DOHH2 (cell line): ENCODE data around the gene DIP2C.

Experiments used
- H3F3A ChIP-seq: fragments of 200-600 bp; sonication (generic), shearing (Covaris generic); 2 replicates; pipeline ENCODE4 v1.6.0; 2016; ENCODE audit warnings: antibody characterized with exemption, mild to moderate bottlenecking; ENCODE audit not compliant: control insufficient read depth, insufficient read depth
- H3K27ac ChIP-seq: fragments of 200-600 bp; sonication (generic); 2 replicates; pipeline ENCODE4 v1.5.1; 2014; ENCODE audit warnings: low read depth, mild to moderate bottlenecking, low read length, moderate library complexity
- H3K27me3 ChIP-seq: fragments of 200-600 bp; sonication (generic); 2 replicates; pipeline ENCODE4 v1.6.1; 2014; ENCODE audit warnings: mild to moderate bottlenecking, low read length, mixed read lengths; ENCODE audit not compliant: control insufficient read depth
- H3K36me3 ChIP-seq: fragments of 200-600 bp; sonication (generic); 2 replicates; pipeline ENCODE4 v1.6.1; 2014; ENCODE audit warnings: mild to moderate bottlenecking, low read length, moderate library complexity, mixed read lengths; ENCODE audit not compliant: control insufficient read depth
- H3K4me1 ChIP-seq: fragments of 200-600 bp; sonication (generic); 2 replicates; pipeline ENCODE4 v1.6.1; 2014; ENCODE audit warnings: mild to moderate bottlenecking, low read length, mixed read lengths; ENCODE audit not compliant: control insufficient read depth
- H3K4me2 ChIP-seq: fragments of 200-600 bp; sonication (generic); 2 replicates; pipeline ENCODE4 v1.6.0; 2014; ENCODE audit warnings: mild to moderate bottlenecking, low read length, moderate library complexity
- H3K4me3 ChIP-seq: fragments of 200-600 bp; sonication (generic); 2 replicates; pipeline ENCODE4 v1.5.1; 2014; ENCODE audit warnings: mild to moderate bottlenecking, low read length, mixed read lengths
- H3K79me2 ChIP-seq: fragments of 200-600 bp; sonication (generic); 2 replicates; pipeline ENCODE4 v1.6.1; 2014; ENCODE audit warnings: mild to moderate bottlenecking, low read length, mixed read lengths; ENCODE audit not compliant: control insufficient read depth
- H3K9me2 ChIP-seq: fragments of 200-600 bp; sonication (generic); replicated peaks from 2 replicates; pipeline ENCODE4 v1.6.1; 2014; ENCODE audit warnings: mild to moderate bottlenecking, low read length, mixed read lengths; ENCODE audit not compliant: control insufficient read depth
- H3K9me3 ChIP-seq: fragments of 200-600 bp; sonication (generic); 2 replicates; pipeline ENCODE4 v1.6.1; 2014; ENCODE audit warnings: antibody characterized with exemption, low read length, mixed read lengths; ENCODE audit not compliant: control insufficient read depth, insufficient read depth
- H4K20me1 ChIP-seq: fragments of 200-600 bp; sonication (generic); 2 replicates; pipeline ENCODE4 v1.6.0; 2014; ENCODE audit warnings: low read depth, mild to moderate bottlenecking, antibody characterized with exemption, low read length, moderate library complexity; ENCODE audit not compliant: control insufficient read depth, insufficient read depth
- CTCF ChIP-seq: fragments of 200-600 bp; sonication (generic); IDR thresholded peaks from one replicate; pipeline ENCODE4 v1.5.1; 2014; ENCODE audit warnings: antibody characterized with exemption, mild to moderate bottlenecking, low read depth, low read length; ENCODE audit not compliant: poor library complexity, severe bottlenecking
- EZH2phosphoT487 ChIP-seq: fragments of 200-600 bp; sonication (generic); IDR thresholded peaks from 2 replicates; pipeline ENCODE4 v1.6.1; 2017; ENCODE audit warnings: borderline replicate concordance, mild to moderate bottlenecking, antibody characterized with exemption, low read length, moderate library complexity, mixed read lengths

The DIP2C gene

DNA sequence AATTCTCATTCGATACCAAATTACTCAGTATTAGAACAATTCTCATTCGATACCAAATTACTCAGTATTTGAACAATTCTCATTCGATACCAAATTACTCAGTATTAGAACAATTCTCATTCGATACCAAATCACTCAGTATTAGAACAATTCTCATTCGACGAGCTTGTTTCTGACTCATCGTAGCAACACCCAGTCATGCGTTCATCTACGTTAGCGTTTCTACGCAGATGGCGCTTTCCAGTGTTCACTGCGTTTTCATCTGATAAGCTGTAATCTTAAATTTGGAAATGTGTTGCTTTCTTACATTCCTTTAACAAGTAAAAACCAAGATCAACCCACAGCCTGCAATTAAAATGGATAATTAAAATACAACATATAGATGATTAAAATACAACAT, 277.9 kb downstream of the DIP2C start:
- Histone ChIP-seq H3K4me2 (no peak overlapping the region), H3K9me3 (no peaks in the 10 kb centered on the region), H3K27ac (no peak overlapping the region), H3K27me3 (no peaks in the 10 kb centered on the region), H3K9me2 (no peaks in the 10 kb centered on the region), H3F3A (no peaks in the 10 kb centered on the region), H3K4me3 (no peak overlapping the region), H3K36me3 (peaks cover 79% of the 10 kb centered on the region), H4K20me1 (no peaks in the 10 kb centered on the region), H3K4me1 (peaks cover 9% of the 10 kb centered on the region), H3K79me2 (no peaks in the 10 kb centered on the region)
- TF ChIP-seq EZH2phosphoT487 (no peak), CTCF (no peak)

- peaks cover 73% of the 10 kb centered on the region for H3K36me3 ChIP-seq
- H3K27ac ChIP-seq, result no peak overlapping the region
- H3K27me3 ChIP-seq, result no peaks in the 10 kb centered on the region
- no peaks in the 10 kb centered on the region for H3K9me2 ChIP-seq
- TF ChIP-seq EZH2phosphoT487, result no peak
- no peak for TF ChIP-seq CTCF
- no peaks in the 10 kb centered on the region for H3K9me3 ChIP-seq
- peaks cover 9% of the 10 kb centered on the region for H3K4me1 ChIP-seq
- no peak overlapping the region for H3K4me2 ChIP-seq
- no peaks in the 10 kb centered on the region for H3K79me2 ChIP-seq
- no peaks in the 10 kb centered on the region for H4K20me1 ChIP-seq
- no peaks in the 10 kb centered on the region for H3F3A ChIP-seq
- no peak overlapping the region for H3K4me3 ChIP-seq
These were observed 279.9 kb downstream of the DIP2C start for GRCh38 chr10:409408-410040.

GRCh38 chr10:408236-408635, 281.2 kb downstream of the DIP2C start:
- H3K4me1 ChIP-seq, result peaks cover 9% of the 10 kb centered on the region
- no peak overlapping the region for H3K4me2 ChIP-seq
- no peaks in the 10 kb centered on the region for H3K79me2 ChIP-seq
- no peaks in the 10 kb centered on the region for H3K27me3 ChIP-seq
- no peak overlapping the region for H3K4me3 ChIP-seq
- H3K9me3 ChIP-seq, result no peaks in the 10 kb centered on the region
- peaks cover 68% of the 10 kb centered on the region for H3K36me3 ChIP-seq
- no peaks in the 10 kb centered on the region for H3K9me2 ChIP-seq
- H4K20me1 ChIP-seq, result no peaks in the 10 kb centered on the region
- no peak for TF ChIP-seq CTCF
- no peak for TF ChIP-seq EZH2phosphoT487
- H3K27ac ChIP-seq, result no peak overlapping the region
- no peaks in the 10 kb centered on the region for H3F3A ChIP-seq

DNA sequence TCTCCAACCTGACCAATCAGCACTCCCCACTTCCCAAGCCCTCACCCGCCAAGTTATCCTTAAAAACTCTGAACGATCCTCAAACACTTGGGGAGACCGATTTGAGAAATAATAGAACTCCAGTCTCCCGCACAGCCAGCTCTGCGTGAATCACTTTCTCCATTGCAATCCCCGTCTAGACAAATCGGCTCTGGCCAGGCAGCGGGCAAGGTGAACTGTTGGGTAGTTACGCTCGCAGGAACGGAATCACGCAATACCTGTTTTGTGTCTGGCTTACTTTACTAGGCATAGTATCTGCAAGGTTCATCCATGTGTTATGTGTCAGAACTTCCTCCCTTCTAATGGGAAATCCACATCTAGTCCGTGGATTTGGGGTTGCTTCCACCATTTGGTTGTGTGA, 282.5 kb downstream of the DIP2C start:
- Histone ChIP-seq H3K9me2 (no peaks in the 10 kb centered on the region), H3K4me1 (peaks cover 4% of the 10 kb centered on the region), H3K4me2 (no peak overlapping the region), H3F3A (no peaks in the 10 kb centered on the region), H3K27ac (no peak overlapping the region), H4K20me1 (no peaks in the 10 kb centered on the region), H3K79me2 (no peaks in the 10 kb centered on the region), H3K27me3 (no peaks in the 10 kb centered on the region), H3K36me3 (peaks cover 55% of the 10 kb centered on the region), H3K9me3 (no peaks in the 10 kb centered on the region), H3K4me3 (no peak overlapping the region)
- TF ChIP-seq EZH2phosphoT487 (no peak), CTCF (no peak)
